Activated T-cell treated with anti-CD3 and anti-CD28 coated beads, Interleukin-2, amount 50 U/mL, for 4 hours (primary cell): Measurements from ENCODE around the gene AUP1. TPM values are rescaled to one million over a fixed set of nuclear protein-coding genes. Genes with fewer than 3 reads are reported as not detected.
A peak's percentile ranks its signal among the peaks of the same experiment; 100 is the strongest.

ENCODE experiments used
- ATAC-seq, 2 donors: fragments of 200-7000 bp; cut with Tn5 transposase; one replicate each; pipeline ENCODE4 v1.10.0; 2021
- DNase-seq: peaks from one replicate; pipeline ENCODE4 v3.0.0-alpha.2; 2020
- H3K27me3 Mint-ChIP-seq: one replicate; pipeline ENCODE4 v1.8.0; 2021; ENCODE audit warnings: low read depth, mixed read lengths
- H3K36me3 Mint-ChIP-seq: one replicate; pipeline ENCODE4 v1.8.0; 2022; ENCODE audit warnings: mixed read lengths; ENCODE audit not compliant: insufficient read depth
- H3K4me1 Mint-ChIP-seq: one replicate; pipeline ENCODE4 v1.8.0; 2021; ENCODE audit warnings: low read depth, mixed read lengths
- H3K4me3 Mint-ChIP-seq: one replicate; pipeline ENCODE4 v1.8.0; 2021; ENCODE audit warnings: mild to moderate bottlenecking, moderate library complexity, mixed read lengths
- H3K9me3 Mint-ChIP-seq: one replicate; pipeline ENCODE4 v1.8.0; 2021; ENCODE audit warnings: mixed read lengths
- total RNA-seq, 3 donors: library from RNA; stranded (reverse); gene quantifications; one replicate each; pipeline ENCODE4 v1.2.1, GENCODE V29; 2021

The AUP1 gene
- total RNA-seq, 3 donors from 2014 or later = 200 to 204 (median 203) TPM

- Mint-ChIP-seq H3K36me3 (peaks cover 12% of the 10 kb centered on the region), H3K27me3 (peaks cover 17% of the 10 kb centered on the region), H3K9me3 (no peaks in the 10 kb centered on the region), H3K4me3 (no peak overlapping the region), H3K4me1 (peaks cover 18% of the 10 kb centered on the region)
- ATAC-seq (no peak), DNase-seq (no peak)
Measured at GRCh38 chr2:74534411-74534810, 4.9 kb upstream of the AUP1 start.

- Mint-ChIP-seq H3K4me3 (no peak overlapping the region), H3K36me3 (peaks cover 12% of the 10 kb centered on the region), H3K9me3 (no peaks in the 10 kb centered on the region), H3K27me3 (peaks cover 8% of the 10 kb centered on the region), H3K4me1 (peaks cover 27% of the 10 kb centered on the region)
- ATAC-seq (no peak), DNase-seq (no peak)
Measured at GRCh38 chr2:74533464-74533863, 4.0 kb upstream of the AUP1 start.

DNA sequence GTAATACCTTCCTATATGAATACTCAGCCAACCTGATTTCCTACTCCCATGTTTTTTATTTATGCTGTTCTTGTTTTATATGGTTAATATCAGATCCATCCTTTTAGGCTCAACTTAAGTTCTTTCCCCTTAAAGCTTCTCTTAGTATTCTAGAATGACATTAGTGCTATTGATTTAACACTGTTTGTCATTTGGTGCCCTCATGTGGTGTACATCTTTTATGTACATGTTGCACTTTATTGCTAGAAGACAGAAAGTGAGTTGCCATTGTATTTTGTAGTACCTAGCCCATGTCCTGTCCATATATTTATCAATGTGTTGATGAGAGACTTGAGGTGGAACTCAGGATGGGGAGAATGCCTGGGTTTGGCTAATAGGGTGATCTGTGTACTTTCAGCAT lies 2.7 kb upstream of the AUP1 start:
- no peak for ATAC-seq
- Mint-ChIP-seq H3K9me3 (no peaks in the 10 kb centered on the region), H3K27me3 (no peaks in the 10 kb centered on the region), H3K4me3 (peak overlapping the region; percentile 42), H3K4me1 (peaks cover 35% of the 10 kb centered on the region), H3K36me3 (peaks cover 24% of the 10 kb centered on the region)
- no peak for DNase-seq

DNA sequence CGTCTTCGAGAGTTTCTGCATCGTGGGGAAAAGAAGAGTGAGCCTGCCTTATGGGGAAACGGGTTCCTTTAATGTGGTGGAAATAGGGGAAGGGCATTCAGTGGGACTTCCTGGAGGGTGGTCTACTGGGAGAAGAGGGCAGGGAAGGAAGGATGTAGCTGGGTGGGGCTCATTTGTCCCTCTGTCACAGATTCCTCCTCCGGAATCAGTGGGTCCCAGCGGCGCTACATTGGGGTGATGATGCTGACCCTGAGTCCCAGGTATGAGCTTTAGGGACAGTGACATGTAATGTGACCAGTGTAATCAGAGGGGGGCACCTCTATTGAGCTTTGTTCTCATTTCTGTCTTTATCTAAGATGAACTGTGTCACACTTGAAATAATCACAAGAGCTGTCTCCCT lies 2.2 kb upstream of the AUP1 start:
- peaks cover 29% of the 10 kb centered on the region for H3K36me3 Mint-ChIP-seq
- peak overlapping the region; percentile 99 for H3K4me3 Mint-ChIP-seq
- ATAC-seq (no peak), DNase-seq (no peak)
- peaks cover 38% of the 10 kb centered on the region for H3K4me1 Mint-ChIP-seq
- no peaks in the 10 kb centered on the region for H3K27me3 Mint-ChIP-seq
- H3K9me3 Mint-ChIP-seq = no peaks in the 10 kb centered on the region

GRCh38 chr2:74530239-74531187 lies 1.0 kb upstream of the AUP1 start:
- peak; percentile 29 to 32 for ATAC-seq
- Mint-ChIP-seq H3K4me1 (peaks cover 42% of the 10 kb centered on the region), H3K9me3 (no peaks in the 10 kb centered on the region), H3K36me3 (peaks cover 39% of the 10 kb centered on the region), H3K27me3 (no peaks in the 10 kb centered on the region), H3K4me3 (peak overlapping the region; percentile 99)
- no peak for DNase-seq

GRCh38 chr2:74528600-74529356 lies 728 bp downstream of the AUP1 start:
- Mint-ChIP-seq H3K4me3 (peak overlapping the region; percentile 99), H3K36me3 (peaks cover 39% of the 10 kb centered on the region), H3K9me3 (no peaks in the 10 kb centered on the region), H3K4me1 (peaks cover 42% of the 10 kb centered on the region), H3K27me3 (no peaks in the 10 kb centered on the region)
- ATAC-seq (peak; percentile 5), DNase-seq (no peak)

DNA sequence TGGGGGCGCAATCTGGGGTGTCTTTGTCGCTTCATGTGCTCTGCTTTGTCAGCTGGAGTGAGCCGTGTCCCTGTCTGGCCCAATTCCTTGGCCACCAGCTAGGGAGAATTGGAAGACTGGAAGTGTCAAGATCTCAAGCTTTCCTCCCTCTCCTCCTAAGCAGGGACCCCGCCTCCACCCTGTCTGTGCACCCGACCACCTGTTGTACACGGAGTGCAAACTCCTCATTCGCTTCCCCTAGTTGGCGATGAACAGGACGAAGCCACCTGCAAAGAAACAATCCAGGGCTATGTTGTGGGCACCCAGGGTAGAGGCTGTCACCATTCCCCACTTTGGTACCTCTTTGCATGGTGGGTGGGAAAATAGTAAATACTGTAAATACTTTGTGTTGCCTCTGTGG lies 1.8 kb downstream of the AUP1 start:
- H3K4me1 Mint-ChIP-seq = peaks cover 42% of the 10 kb centered on the region
- no peak for ATAC-seq
- DNase-seq = no peak
- peak overlapping the region; percentile 99 for H3K4me3 Mint-ChIP-seq
- peaks cover 36% of the 10 kb centered on the region for H3K36me3 Mint-ChIP-seq
- no peaks in the 10 kb centered on the region for H3K9me3 Mint-ChIP-seq
- peaks cover 2% of the 10 kb centered on the region for H3K27me3 Mint-ChIP-seq

DNA sequence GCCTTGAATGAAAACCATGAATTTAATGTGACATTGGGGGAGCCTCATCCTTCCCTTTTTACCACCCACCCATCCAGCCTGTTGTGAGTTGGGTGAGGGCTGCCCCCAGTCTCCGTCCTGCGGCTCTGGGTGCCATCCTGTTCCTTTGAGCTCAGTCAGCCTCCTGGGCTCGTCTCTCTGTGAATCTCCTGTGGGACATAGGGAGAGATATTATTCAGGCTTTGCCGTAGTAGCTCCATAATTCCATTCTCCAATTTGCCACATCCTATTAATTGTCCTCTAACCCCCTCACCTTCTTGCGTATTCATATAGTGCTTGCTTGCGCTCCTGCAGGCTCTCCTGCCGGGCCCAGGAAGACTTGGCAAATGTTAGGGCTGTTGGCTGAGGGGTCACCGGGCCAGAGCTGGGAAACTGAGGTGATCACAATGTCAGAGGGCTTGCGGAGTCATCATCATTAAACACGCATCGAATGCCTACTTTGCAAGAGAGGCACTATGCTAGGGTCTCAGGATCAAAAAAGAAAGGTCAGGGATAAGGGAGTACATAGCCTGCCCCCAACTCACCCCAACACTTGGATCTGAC lies 2.8 kb downstream of the AUP1 start:
- H3K36me3 Mint-ChIP-seq = peaks cover 31% of the 10 kb centered on the region
- H3K4me3 Mint-ChIP-seq = no peak overlapping the region

DNA sequence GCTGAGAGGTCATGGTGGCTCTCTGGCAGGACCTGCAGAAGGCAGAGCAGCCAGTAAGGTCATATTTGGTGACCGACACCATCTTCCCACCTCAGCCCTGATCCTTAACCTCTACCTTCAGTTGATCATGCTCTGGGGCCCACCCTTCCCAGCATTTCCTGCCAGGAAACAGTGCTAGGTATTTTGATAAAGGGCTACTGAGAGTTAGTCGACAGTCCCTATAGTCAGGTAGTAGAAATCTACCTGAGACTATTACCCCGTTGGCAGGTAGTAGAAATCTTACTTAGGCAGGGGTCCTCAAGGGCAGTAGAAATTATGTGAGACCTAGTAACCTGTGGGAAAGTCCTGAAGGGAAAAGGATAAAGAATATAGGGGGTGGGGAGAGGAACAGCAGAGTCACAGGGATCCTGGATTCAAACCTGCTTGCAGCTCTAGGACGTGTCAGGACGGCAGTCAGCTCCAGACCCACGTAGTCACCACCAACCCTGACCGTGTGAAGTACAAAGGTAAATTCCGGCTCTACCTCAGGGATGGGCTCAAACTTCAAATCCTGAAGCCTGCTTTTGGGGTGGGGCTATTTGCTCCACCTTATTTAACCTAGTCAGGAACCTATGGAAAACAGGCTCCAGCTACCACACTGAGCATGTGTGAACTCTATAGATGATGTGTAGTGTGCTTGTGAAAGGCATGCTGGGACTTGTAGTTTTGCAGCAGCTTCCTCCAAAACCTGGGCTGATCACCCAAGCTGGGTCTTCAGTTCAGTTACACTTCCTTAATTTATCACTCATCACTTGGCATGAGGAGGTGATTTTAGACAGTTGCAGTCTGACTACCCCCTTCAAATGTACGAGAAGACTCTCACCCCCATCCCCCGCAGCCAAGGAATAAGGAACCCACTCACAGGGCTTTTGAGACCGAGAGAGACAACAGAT lies 3.5 kb downstream of the AUP1 start, which contains the start of gene DQX1:
DQX1 (minus strand) TSS at position 515 of the 932 bp plus-strand sequence; CDS start at position 13, 502 bp downstream.
- ATAC-seq = no peak
- peaks cover 29% of the 10 kb centered on the region for H3K4me1 Mint-ChIP-seq
- H3K27me3 Mint-ChIP-seq = peaks cover 9% of the 10 kb centered on the region
- no peaks in the 10 kb centered on the region for H3K9me3 Mint-ChIP-seq
- DNase-seq = no peak
- peak within 1 kb of the TSS; percentile 40 for H3K4me3 Mint-ChIP-seq
- H3K36me3 Mint-ChIP-seq = peaks cover 30% of the 10 kb centered on the region

More for the DNA sequence above, 2.8 kb downstream of the AUP1 start:
- Mint-ChIP-seq H3K9me3 (no peaks in the 10 kb centered on the region), H3K4me1 (peaks cover 36% of the 10 kb centered on the region), H3K27me3 (peaks cover 6% of the 10 kb centered on the region)
- DNase-seq (no peak), ATAC-seq (no peak)

GRCh38 chr2:74524955-74525716 lies 4.4 kb downstream of the AUP1 start:
- Mint-ChIP-seq H3K4me3 (no peak overlapping the region), H3K36me3 (peaks cover 27% of the 10 kb centered on the region), H3K27me3 (peaks cover 16% of the 10 kb centered on the region), H3K4me1 (peaks cover 24% of the 10 kb centered on the region), H3K9me3 (no peaks in the 10 kb centered on the region)
- ATAC-seq (no peak), DNase-seq (no peak)

DNA sequence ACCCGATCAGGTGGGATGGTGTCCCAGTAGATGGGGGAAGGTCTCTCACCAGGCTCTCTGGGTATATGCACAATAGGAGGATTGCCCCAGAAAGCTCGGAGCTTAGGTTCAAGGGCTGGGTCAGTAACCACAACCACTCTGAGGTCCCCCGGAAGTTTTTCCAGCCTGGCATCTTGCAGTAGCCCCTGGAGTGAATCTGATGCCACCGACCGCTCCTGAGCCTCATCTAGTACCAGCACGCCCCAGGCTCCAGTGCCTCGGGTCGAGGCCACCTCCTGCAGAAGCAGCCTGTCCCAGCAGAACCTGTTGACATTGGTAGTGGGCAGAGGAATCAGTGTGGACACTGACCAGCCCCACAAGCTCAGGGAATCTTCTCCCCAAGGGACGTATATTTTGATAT lies 5.5 kb downstream of the AUP1 start:
- Mint-ChIP-seq H3K4me3 (no peak overlapping the region), H3K36me3 (peaks cover 27% of the 10 kb centered on the region), H3K9me3 (no peaks in the 10 kb centered on the region), H3K27me3 (peaks cover 27% of the 10 kb centered on the region), H3K4me1 (peaks cover 21% of the 10 kb centered on the region)
- DNase-seq (no peak), ATAC-seq (no peak)

DNA sequence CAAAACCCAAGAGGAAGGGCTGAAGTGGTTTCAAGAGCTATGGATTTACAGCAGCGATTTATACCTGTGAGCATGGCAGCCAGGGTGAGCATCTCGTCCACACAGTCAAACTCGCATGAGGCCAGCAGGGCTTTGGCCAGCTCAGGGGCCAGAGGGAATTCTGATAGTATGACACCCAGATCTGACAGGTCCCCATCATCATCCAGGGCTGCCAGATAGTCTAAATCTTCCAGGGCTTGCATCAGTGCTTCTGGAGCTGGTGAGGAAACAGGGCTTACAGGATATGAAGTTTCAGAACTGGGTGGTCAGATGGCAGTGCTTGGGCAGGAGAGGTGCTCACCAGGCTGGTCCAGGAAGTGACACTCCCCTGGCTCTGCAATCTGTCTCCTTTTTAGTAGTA lies 7.0 kb downstream of the AUP1 start:
- no peaks in the 10 kb centered on the region for H3K9me3 Mint-ChIP-seq
- ATAC-seq = no peak
- peaks cover 42% of the 10 kb centered on the region for H3K27me3 Mint-ChIP-seq
- peaks cover 8% of the 10 kb centered on the region for H3K4me1 Mint-ChIP-seq
- no peak overlapping the region for H3K4me3 Mint-ChIP-seq
- DNase-seq = no peak
- peaks cover 18% of the 10 kb centered on the region for H3K36me3 Mint-ChIP-seq

GRCh38 chr2:74516650-74517049 lies 12.9 kb downstream of the AUP1 start:
- Mint-ChIP-seq H3K9me3 (no peaks in the 10 kb centered on the region), H3K27me3 (peaks cover 83% of the 10 kb centered on the region), H3K4me3 (peak overlapping the region; percentile 56), H3K4me1 (peaks cover 20% of the 10 kb centered on the region), H3K36me3 (no peaks in the 10 kb centered on the region)
- ATAC-seq (no peak), DNase-seq (no peak)
